HG02610 (cell line): ENCODE data around the gene NAT9.

Experiments used
- ATAC-seq: cut with Tn5 transposase; IDR thresholded peaks from one replicate; pipeline ENCODE4 v1.9.1; 2021; ENCODE audit warnings: mild to moderate bottlenecking, moderate library complexity; ENCODE audit not compliant: unreplicated experiment

The NAT9 gene

DNA sequence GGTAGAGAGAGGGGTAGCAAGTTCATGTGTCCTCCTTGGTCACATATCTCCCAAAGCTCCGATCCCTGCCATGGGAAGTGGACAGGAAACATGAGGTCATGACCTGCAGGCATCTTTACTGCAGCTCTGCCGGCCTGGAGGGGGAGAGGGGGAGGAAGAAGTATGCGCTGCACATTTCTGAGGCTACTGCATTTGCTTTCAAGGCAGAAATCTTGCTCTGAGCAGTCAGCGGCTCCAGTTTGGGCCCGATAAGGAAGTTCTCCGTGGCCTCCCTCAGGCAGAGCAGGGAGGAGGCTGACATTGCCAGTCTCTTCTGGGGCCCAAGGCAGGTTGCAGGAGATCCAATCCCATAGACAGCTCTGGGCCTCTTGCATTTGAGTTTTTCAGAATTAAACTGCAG, 29.2 kb downstream of the NAT9 start:
- ATAC-seq, result no peak

DNA sequence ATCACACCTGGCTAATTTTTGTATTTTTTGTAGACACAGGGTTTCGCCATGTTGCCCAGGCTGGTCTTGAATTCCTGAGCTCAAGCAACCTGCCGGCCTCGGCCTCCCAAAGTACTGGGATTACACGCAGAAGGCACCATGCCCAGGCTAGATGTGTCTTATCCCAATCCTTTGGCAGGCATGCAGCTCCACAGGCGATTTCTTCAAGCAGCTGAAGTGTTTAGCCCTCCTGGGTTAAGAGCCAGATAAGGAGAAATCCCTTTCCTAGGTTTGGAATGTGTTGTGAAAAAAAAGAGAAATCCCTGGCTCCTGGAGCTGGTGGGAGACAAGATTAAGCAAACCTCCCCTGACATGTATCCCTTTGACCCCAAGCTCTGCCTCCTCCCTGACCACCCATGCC, 29.8 kb downstream of the NAT9 start:
- ATAC-seq, result no peak

DNA sequence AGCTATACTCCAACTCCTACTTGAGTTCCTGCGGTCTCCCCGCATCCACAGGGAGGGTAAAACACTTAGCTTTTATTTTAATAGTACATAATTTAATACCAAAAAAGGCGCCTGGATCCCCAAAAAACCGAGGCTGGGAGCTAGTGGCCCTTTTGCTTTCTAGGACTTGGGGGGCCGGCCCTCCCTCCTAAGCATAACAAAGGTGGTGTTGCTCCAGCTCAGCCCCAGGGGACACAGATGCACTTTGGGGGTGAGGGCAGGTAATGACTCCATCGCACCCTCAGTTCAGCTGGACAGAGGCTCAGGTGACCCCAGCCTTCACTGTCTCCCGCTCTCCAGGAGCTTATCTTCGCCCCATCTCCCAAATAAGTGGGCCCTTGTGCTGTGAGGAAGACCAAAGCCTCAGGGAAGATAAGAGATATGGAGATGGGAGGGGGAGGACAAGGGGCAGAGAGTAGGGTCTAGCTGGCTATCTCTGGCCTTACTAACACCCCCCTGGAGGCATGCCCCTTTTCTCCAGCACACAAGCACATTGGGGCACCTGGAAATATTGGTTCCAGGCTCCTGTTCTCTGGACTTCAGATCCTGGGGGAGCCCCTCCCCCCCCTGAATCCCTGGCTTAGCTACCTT, 30.5 kb downstream of the NAT9 start:
- no peak for ATAC-seq

DNA sequence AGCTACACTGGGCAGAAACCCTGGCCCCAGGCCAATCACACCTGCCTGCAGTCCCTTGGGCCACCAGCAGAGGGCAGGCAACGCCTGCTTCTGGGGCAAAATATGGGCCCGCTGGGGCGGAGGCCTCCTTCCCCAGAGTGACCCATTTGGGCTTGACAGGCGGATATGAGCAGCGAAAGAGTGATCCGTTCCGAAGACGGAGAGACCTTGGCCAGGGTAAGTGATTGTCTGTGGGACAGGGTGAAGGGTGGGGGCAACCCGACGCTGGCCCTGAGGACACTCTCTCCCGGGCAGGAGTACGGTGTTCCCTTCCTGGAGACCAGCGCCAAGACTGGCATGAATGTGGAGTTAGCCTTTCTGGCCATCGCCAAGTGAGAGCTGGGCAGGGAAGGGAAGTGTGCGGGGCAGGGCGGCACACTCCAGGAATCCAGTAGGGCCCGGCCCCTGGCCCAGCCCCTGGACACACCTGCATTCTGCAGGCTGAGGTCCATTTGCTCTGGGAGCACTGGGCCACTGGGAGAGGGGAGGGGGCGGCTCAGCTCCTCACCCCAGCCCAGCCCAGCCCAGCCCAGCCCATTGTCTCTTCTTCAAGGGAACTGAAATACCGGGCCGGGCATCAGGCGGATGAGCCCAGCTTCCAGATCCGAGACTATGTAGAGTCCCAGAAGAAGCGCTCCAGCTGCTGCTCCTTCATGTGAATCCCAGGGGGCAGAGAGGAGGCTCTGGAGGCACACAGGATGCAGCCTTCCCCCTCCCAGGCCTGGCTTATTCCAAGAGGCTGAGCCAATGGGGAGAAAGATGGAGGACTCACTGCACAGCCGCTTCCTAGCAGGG, 31.2 kb downstream of the NAT9 start:
- no peak for ATAC-seq

DNA sequence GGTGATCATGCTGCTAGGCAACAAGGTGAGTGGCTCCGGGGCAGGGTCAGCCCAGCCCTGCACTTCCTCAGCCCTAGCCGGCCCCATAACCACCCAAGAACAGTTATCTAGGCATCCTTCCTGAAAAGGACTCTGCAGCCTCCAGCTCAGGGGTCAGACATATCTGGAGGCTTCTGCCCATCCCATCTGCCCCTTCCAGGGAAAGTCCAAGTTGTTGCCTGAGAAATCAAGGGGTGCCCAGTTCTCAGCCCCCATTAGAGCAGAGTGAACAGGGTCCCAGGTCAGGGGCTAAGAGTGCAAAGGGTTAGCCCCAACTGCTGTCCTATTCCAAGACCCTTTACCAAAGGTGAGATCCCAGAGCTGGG, 31.8 kb downstream of the NAT9 start:
- ATAC-seq, result no peak

DNA sequence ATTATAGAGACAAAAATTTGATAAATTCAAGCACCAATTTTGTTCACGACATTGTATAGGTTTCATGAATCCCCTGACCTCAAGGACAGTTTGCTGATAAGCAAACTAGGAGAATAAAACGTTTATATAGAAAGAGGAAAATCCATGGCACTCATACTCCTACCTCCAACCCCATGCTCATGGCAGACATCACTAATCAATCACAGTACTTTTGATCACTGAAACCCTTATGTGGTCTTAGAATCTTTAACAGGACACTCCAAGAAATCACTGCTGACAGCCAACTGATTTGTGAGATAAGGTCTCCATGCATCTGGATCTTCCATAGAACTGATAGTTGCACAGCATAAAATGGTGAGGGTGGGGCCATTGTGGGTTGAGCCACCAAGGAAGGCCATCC, 32.4 kb downstream of the NAT9 start:
- ATAC-seq, result no peak

DNA sequence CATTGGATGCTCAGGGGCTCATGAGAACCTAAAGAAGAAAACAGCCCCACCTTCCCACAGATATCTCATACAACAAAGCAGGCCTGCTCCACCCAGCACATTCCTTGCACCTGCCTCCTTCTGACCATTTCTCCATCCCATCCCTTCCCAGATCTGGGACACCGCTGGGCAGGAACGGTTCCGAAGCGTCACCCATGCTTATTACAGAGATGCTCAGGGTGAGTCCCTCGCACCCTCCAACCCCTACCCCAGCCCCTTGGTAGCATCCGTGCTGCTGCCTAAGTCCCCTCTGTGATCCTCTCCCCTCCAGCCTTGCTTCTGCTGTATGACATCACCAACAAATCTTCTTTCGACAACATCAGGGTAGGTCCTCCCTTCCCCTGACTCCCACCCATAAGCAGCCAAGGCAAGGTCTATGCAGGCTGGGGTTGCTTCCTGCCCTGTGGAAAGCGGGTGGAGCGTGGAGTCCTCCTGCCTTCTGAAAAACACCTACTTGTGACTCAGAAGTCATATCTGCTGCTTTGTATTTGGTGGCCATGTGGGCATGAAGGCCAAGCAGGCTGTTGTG, 33.1 kb downstream of the NAT9 start:
- ATAC-seq, result no peak

DNA sequence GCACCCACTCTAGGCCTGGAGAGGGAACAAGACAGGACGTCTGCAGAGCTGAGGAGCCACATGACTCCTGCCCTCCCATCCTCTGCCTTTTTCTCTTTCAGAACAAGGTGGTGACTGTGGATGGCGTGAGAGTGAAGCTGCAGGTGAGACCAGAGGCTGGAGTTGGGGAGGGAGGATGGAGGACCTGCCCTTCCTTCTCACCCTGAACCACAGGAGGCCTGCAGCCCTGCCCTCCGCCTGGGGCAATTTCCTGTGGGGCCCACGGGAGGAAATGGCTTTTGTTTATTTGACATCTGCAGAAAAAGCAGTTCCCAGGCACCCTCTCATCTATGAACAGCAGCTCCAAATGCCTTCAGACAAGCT, 34.0 kb downstream of the NAT9 start:
- ATAC-seq, result peak; percentile 37

DNA sequence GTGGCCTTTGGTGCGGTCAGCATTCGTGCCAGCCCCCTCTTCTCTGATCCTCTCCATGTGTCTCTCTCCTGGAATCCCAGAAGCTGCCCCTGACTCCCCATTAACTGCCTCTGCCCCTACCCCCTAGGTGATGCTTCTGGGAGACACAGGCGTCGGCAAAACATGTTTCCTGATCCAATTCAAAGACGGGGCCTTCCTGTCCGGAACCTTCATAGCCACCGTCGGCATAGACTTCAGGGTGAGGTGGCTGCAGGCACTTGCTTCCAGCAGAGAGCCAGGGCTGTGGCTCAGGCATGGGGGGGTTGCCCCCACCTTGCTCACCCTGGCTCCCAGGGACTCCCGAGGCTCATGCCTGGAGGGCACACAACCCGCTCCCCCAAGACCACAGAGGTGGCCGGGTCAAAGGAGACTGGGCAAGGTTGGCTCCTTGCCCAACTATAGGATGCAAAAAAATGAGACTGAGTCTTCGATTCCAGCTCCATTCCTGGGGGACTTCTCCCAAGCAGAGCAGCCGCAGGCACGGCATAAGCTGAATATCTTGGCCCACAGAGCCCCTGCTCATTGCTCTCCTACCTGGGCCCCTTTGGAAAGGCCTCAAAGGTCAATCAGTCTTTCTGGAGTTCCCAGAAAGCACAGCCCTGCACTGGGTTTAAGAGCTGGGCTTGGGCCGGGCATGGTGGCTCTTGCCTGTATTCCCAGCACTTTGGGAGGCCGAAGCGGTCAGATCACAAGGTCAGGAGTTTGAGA, 35.3 kb downstream of the NAT9 start:
- ATAC-seq, result no peak

DNA sequence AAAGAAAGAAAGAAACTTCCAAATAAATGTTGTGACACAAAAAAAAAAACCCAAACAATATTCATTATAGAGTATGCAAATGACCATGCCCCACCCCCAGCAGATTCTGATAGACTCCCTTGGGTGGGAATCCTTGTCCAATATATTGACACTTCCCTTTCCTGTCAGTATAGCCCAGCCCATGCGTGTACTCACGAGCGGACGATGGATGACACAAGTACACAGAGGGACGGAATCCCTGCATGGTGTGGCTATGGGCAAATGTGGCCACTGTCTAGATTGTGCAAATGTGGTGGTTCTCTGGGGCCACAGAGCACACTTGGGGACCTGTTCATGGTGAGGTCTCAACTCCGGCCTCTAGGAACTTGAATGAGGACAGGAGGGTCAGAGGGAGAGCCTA, 36.0 kb downstream of the NAT9 start:
- ATAC-seq, result no peak

DNA sequence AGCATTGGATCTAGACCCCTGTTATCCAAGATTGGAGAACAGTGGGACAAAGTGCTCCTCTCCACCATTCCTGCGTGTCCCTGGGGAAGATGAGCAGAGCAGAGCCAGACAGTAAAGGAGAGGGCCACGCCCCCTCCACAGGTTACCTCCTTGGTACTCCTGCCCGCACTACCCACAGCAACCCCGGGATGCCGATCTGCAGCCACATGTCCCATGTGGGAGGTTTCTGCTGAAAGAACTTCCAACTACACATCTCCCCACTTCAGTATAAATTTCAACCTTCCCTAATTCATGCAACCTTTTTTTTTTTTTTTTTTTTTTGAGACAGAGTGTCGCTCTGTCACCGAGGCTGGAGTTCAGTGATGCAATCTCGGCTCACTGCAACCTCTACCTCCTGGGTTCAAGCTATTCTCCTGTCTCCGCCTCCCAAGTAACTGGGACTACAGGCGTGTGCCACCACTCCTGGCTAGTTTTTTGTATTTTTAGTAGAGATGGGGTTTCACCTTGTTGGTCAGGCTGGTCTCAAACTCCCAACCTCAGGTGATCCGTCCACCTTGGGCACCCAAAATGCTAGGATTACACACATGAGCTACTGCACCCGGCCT, 36.8 kb downstream of the NAT9 start:
- no peak for ATAC-seq

DNA sequence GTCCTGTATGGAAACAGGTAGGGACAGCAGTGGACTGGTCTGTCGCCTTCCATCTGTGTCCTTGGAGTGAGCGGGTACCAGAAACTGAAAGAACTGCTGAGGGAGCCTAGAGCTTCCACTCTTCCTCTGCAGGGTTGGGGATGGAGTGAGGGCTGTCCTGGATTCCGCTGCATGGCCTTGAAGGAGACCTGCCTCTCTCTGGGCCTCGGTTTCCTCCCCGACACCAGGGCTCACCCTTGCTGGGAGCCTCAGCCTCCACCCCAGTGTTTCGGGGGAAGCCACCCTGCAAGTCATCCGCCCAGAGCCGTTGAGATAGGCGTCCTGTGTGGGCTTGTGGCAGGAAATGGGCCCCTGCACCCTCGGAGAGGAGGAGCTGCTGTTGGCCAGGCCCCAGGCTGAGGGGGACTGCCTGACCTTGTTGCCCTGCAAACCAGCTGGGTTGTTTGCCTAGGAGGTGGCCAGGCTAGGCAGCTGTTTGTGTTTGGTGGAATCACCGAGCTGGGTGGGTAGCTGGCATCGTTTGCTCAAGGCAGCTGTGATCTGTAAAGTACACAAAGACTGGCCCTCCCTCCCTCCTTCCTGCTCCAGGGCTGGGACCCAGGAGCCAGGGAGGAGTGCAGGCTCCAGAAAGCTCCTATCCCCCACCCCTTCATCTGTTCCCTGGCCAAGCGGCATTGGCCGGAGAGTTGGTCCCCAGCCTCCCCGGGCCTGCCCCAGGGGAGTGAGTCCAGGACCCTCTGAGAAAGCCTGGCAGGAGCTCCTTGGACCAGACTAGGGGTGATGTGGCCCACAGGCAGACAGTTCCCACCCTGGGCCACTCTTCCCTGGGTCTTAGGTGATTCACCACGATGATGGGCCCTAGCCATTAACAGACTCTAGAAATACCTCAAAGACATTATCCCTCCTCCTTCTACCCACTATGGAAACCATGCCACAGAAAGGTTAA, 37.8 kb downstream of the NAT9 start:
- peak; percentile 42 for ATAC-seq

DNA sequence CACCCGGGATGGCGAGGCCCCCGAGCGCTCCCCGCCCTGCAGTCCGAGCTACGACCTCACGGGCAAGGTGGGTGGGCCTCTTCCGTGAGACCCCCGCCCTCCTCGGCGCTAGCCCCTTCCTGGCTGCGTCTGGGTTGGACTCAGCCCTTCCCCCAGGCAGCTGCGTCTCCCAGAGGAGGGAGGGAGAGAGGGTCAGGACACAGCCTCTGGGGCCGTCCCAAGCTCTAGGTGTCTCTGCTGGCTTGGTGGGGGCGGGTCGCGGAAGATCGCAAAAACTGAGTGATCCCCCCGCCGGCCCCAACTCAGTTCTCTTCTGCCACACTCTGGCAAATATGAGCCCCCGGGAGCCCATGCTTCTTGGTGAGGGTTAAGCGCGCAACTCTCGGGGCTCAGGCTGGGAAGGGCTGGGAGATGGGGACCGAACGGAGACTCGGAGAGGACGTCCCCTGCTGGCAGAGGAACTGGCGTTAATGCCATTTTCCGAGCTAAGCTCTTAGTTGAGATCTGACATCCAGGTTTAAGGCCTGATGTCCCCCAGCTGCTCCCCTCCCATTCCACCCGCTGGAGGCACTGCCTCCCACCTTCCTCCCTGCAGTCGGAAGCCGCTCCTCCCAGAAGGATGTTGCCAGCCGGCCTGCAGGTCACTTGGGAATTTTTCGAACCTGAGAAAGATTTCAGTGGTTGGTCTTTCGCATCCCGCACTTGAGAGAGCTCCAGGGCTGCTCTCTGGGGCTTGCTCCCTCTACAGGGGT, 38.7 kb downstream of the NAT9 start:
- ATAC-seq, result no peak

DNA sequence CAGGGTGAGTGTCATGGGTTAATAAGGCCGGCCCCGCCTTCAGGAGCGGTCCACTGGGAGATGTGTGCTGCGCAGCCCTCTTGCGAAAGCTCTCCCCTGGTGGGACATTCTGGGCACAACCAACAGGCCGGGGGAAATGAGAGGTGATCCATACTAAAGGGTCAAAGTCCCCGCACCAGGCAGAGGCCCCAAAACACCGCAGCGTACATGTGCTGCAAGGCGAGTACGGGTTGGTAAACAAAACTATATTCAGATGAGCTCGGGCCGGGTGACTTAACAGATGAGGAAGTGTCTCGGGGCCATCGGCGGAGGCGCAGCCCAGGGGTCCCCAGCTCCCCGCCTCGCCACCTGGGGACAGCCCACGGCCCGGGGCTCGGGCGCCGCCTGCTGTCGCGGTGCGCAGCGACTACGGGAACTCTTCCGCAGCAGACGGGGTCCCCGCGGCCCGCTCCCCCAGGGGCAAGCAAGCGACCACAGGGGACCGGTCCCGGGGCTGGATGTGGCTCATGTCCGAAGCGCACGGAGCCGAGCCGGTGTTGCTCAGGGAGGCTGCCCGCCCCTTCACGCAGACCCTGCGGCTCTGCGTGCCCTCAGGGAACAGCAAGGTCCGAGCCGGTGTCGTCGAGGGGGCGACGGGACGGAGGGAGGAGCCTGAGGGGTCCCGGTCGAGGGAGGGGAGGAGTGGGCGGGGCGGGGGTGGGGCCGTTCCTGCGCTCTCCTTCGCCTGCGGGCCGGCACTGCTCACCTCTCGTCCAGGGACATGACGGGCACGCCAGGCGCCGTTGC, 39.4 kb downstream of the NAT9 start, which contains the start of gene RAB37:
Gene RAB37 (plus strand): TSS at position 744 of the 786 bp plus-strand sequence. CDS start 17 bp downstream, at position 761.
- ATAC-seq, result no peak

DNA sequence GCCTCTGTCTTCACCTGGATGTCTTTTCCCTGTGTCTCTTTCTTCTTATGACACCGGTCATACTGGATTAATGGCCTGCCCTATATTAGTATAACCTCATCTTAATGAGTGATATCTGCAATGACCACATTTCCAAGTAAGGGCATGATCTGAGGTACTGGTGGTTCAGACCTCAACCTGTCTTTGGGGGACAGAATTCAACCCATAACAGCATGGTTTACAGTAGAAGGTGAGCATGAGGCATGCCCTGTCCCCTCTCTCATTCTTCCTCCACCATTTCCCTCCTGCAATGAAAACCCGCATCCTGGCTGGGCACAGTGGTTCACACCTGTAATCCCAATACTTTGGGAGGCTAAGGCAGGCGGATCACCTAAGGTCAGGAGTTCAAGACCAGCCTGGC, 41.9 kb downstream of the NAT9 start:
- no peak for ATAC-seq

DNA sequence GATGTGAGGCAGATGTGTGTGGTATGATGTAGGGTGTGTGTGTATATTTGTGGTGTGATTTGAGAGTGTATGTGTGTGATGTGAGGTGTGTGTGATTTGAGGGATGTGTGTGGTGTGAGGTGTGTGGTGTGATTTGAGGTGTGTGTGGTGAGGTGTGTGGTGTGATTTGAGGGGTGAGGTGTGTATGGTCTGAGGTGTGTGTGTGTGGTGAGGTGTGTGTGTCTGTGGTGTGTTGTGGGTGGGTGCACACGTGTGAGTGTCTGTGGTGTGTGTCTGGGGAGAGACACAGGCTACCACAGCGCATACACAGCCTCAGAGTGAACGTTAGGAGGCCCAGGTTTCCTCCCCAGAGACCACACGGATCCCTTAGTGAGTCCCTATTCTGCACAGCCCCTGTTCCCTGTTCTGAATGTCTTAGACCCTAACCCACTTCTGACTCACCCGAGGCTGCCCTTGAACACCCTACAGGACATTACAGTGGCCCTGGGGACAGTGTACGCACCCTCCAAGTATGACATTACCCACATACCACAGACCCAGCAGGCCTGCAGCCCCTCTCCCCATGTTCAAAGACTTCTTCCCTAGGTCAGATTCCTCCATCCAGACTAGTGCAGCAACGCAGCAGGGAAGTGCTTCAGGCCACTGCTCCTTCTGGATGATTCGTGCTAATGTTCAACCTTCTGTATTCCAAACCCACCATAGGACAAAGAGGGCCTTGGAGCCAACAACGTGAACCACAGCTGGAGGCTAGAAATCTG, 42.6 kb downstream of the NAT9 start:
- ATAC-seq, result no peak

DNA sequence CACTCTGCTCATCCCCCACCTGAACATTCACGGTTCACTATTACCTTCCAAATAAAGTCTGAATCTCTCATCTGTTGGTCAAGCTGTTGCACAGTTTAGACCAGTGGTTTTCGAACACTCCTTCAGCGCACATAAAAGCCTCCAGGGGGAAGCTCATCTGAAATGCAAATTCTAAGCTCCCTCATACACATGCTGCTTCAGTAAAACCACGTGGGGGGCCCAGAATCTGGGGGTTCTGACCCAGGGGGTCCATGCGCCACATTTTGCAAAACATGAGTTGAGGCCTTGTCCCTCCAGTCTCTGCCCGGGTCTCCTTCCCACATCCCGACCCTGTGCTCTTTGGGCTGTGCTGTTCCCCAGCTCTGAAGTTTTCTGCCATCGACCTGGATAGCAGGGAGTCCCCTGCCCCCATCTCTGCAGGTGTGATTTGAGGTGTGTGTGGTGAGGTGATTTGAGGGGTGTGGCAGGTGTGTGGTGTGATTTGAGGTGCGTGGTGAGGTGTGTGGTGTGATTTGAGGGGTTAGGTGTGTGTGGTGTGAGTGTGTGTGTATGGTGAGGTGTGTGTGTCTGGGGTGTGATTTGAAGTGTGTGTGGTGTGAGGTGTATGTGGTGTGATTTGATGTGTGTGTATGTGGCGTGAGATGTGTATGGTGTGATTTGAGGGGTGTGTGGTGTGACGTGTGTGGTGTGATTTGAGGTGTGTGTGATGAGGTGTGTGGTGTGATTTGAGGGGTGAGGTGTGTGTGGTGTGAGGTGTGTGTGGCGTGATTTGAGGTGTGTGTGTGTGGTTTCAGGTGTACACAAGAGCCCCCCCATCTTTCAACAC, 43.9 kb downstream of the NAT9 start:
- no peak for ATAC-seq
